Right cardiac atrium (tissue), 5 donors: ENCODE measurements around the gene SUGP2. TPM values are rescaled to one million over a fixed set of nuclear protein-coding genes. Genes with fewer than 3 reads are reported as not detected.
A peak's percentile ranks its signal among the peaks of the same experiment; 100 is the strongest.

ENCODE experiments used
- ATAC-seq, 2 donors: fragments of 200-7000 bp; cut with Tn5 transposase; one replicate each; pipeline versions ENCODE4 v1.8.0 to v1.9.1; 2020; ENCODE audit warnings: moderate library complexity in 2 of 2, mild to moderate bottlenecking in 1 of 2
- DNase-seq, 3 donors: peaks; one replicate each; pipeline ENCODE4 v3.0.0-alpha.2; 2020
- H3K27ac ChIP-seq: one replicate; pipeline ENCODE4 v1.5.1; 2013; ENCODE audit warnings: mild to moderate bottlenecking, low read length, control low read depth, moderate library complexity
- H3K27me3 ChIP-seq: one replicate; pipeline ENCODE4 v1.6.1; 2013; ENCODE audit not compliant: control insufficient read depth, insufficient read depth
- H3K4me1 ChIP-seq: one replicate; pipeline ENCODE4 v1.6.1; 2013; ENCODE audit warnings: low read length; ENCODE audit not compliant: control insufficient read depth, insufficient read depth
- H3K4me3 ChIP-seq: one replicate; pipeline ENCODE4 v1.5.1; 2013; ENCODE audit warnings: low read length, control low read depth
- H3K9me3 ChIP-seq: one replicate; pipeline ENCODE4 v1.6.1; 2013; ENCODE audit warnings: low read length; ENCODE audit not compliant: control insufficient read depth
- WGBS: extraction: QIAGEN DNeasy Blood & Tissue Kit; methylation state at CpG from one replicate; pipeline ENCODE4 v1.1.7; 2013; 5-methylcytosine and 5-hydroxymethylcytosine counted together
- intact Hi-C, 4 donors: fragments of 100-400 bp; cut with DNase I; formaldehyde crosslinking; loops; one replicate each; pipeline versions ENCODE4 v1.11.0 to v1.14.0; 2022 to 2023
- polyA plus RNA-seq: library from polyadenylated mRNA; stranded (reverse); fragments of 200-250 nt; gene quantifications from one replicate; pipeline ENCODE4 v1.2.3, GENCODE V29; 2013
- total RNA-seq, 4 donors: library from RNA; stranded (reverse); fragmentation: NEBNext Ultra II Directional; extraction: Animal tissue kit (Norgen Biotek cat#: 25700); gene quantifications; one replicate each; pipeline ENCODE4 v1.2.1, GENCODE V29; 2021
- donor health status: healthy with polysubstance abuse.
- donor health status: DM: no; HTN: yes; CAD: no.
- donor health status: DM: no; HTN: no; CAD: no.
- donor health status: DM: no; HTN: yes; CAD: no; lungs with severe emphysema.
- donor health status: DM: yes; HTN: yes; CAD: no.

Gene SUGP2
- total and polyA plus RNA-seq, 5 donors, result 48.3 to 77.7 (median 66.4) TPM

GRCh38 chr19:19051478-19052213 is 18.3 kb upstream of the SUGP2 start:
- Histone ChIP-seq H3K27ac (no peak overlapping the region), H3K4me1 (no peaks in the 10 kb centered on the region), H3K4me3 (no peak overlapping the region), H3K27me3 (no peaks in the 10 kb centered on the region), H3K9me3 (no peaks in the 10 kb centered on the region)
- 93% methylated on average over 20 of the region's 20 CpGs for WGBS
- DNase-seq (peak in 1 of 3 donors; percentile 45), ATAC-seq (no peak)
- intact Hi-C loops, result no loop called here

GRCh38 chr19:19050731-19051130 is 17.4 kb upstream of the SUGP2 start:
- Histone ChIP-seq H3K9me3 (no peaks in the 10 kb centered on the region), H3K4me3 (no peak overlapping the region), H3K4me1 (no peaks in the 10 kb centered on the region), H3K27me3 (no peaks in the 10 kb centered on the region), H3K27ac (no peak overlapping the region)
- DNase-seq, result no peak
- 90% methylated on average over 2 of the region's 2 CpGs for WGBS
- intact Hi-C loops, result no loop called here
- no peak for ATAC-seq

DNA sequence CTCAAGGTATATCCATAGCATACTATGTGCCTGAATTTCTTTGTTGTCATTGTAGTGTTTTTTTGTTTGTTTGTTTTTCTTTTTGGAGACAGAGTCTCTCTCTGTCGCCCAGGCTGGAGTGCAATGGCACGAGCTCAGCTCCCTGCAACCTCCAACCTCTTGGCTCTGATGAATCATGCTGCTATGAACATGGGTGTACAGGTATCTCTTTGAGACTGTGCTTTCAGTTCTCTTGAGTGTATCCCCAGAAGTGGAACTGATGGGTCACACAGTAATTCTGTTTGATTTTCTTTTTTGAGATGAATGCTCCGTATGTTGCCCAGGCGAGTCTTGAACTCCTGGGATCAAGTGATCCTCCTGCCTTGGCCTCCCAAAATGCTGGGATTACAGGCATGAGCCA is 16.8 kb upstream of the SUGP2 start:
- H3K9me3 ChIP-seq, result no peaks in the 10 kb centered on the region
- H3K4me1 ChIP-seq, result no peaks in the 10 kb centered on the region
- H3K27ac ChIP-seq, result no peak overlapping the region
- 95% methylated on average over 4 of the region's 4 CpGs for WGBS
- no peaks in the 10 kb centered on the region for H3K27me3 ChIP-seq
- no peak for ATAC-seq
- intact Hi-C loops, result no loop called here
- H3K4me3 ChIP-seq, result no peak overlapping the region
- DNase-seq, result no peak

DNA sequence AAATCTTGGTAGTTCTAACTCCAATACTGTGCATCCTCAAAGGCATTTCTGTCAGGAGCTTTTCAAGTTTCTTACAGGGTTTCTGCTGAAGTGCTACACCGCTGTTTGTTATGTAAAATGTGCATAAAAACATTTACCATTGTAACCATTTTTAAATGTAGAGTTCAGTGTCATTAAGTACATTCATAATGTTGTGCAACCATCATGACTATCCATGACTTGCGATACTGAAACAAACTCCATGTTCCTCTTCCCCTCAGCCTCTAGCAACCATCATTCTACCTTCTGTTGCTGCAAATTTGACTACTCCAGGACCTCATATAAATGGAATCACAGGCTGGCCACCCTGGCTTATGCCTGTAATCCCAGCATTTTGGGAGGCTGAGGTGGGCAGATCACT is 16.1 kb upstream of the SUGP2 start:
- intact Hi-C loops, result no loop called here
- DNase-seq (no peak), ATAC-seq (no peak)

GRCh38 chr19:19043881-19044280 is 10.6 kb upstream of the SUGP2 start:
- Histone ChIP-seq H3K4me3 (no peak overlapping the region), H3K27me3 (no peaks in the 10 kb centered on the region), H3K4me1 (no peaks in the 10 kb centered on the region), H3K27ac (no peak overlapping the region), H3K9me3 (no peaks in the 10 kb centered on the region)
- ATAC-seq (no peak), DNase-seq (peak in 1 of 3 donors; percentile 14)
- intact Hi-C loops, result no loop called here
- 92% methylated on average over 6 of the region's 6 CpGs for WGBS

More for the DNA sequence above, 16.1 kb upstream of the SUGP2 start:
- WGBS, result 96% methylated on average over 2 of the region's 2 CpGs
- Histone ChIP-seq H3K27me3 (no peaks in the 10 kb centered on the region), H3K27ac (no peak overlapping the region), H3K4me1 (no peaks in the 10 kb centered on the region), H3K4me3 (no peak overlapping the region), H3K9me3 (no peaks in the 10 kb centered on the region)

DNA sequence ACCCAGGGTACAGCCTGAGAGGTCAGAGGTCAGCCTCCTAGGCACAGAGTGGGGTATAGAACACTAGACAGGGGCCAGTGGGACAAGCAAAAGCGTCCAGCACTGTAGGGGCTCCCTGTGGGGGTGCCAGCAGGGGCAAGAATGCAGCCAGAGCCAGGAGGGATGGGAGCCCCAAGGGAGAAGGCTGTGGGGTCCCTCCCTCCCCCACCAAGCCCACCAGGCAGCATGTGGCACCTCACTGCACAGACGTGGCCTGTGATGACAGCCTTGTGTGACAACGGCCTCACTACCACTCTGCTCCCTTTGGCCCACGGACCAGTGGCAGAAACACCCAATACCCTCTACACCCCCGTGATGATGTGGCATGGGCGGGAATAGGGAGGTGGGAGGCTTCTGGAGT is 10.2 kb upstream of the SUGP2 start:
- ATAC-seq, result no peak
- Histone ChIP-seq H3K9me3 (no peaks in the 10 kb centered on the region), H3K27ac (no peak overlapping the region), H3K4me1 (no peaks in the 10 kb centered on the region), H3K27me3 (no peaks in the 10 kb centered on the region), H3K4me3 (no peak overlapping the region)
- intact Hi-C loops, result no loop called here
- DNase-seq, result peak in 1 of 3 donors; percentile 30
- WGBS, result 88% methylated on average over 6 of the region's 6 CpGs

DNA sequence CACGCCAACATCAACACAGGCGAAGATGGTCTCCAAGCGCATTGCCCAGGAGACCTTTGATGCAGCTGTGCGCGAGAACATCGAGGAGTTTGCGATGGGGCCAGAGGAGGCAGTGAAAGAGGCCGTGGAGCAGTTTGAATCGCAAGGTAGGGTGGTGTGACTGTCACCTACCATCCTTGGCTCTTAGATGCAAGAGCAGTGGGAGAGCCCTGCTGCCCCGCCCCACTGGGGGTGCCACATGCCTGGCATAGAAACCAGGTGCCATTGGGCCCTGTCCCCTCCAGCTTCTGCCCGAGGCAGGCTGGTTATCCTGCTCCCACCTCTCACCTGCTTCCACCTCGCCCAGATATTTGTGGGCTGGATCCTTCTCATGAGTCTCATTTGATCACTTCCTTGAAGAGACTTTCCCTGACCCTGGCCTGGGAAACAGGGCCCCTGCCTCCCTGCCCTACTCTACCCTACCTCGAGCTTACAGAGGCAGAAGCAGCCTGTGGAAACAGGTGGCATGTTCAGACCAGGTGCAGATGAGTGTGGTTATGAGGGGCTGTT is 9.5 kb upstream of the SUGP2 start:
- no peak for ATAC-seq
- Histone ChIP-seq H3K4me1 (no peaks in the 10 kb centered on the region), H3K4me3 (no peak overlapping the region), H3K27me3 (no peaks in the 10 kb centered on the region), H3K27ac (no peak overlapping the region), H3K9me3 (no peaks in the 10 kb centered on the region)
- 96% methylated on average over 13 of the region's 13 CpGs for WGBS
- intact Hi-C loops, result no loop called here
- DNase-seq, result peak in 1 of 3 donors; percentile 28

- ATAC-seq, result peak; percentile 55 to 66
- DNase-seq, result peak; percentile 79 to 82 (median 81)
- H3K27ac ChIP-seq, result peak overlapping the region; percentile 13
Observed at GRCh38 chr19:19040417-19040816, 7.1 kb upstream of the SUGP2 start.

GRCh38 chr19:19039901-19040300 is 6.6 kb upstream of the SUGP2 start:
- Histone ChIP-seq H3K9me3 (no peaks in the 10 kb centered on the region), H3K27ac (peak overlapping the region; percentile 13), H3K4me1 (no peaks in the 10 kb centered on the region), H3K27me3 (no peaks in the 10 kb centered on the region), H3K4me3 (no peak overlapping the region)
- no peak for ATAC-seq
- intact Hi-C loops, result no loop called here
- 76% methylated on average over 4 of the region's 4 CpGs for WGBS
- DNase-seq, result no peak

More at GRCh38 chr19:19040417-19040816, 7.1 kb upstream of the SUGP2 start:
- WGBS, result 59% methylated on average over 7 of the region's 7 CpGs
- intact Hi-C loops, result no loop called here
- H3K9me3 ChIP-seq, result no peaks in the 10 kb centered on the region
- no peaks in the 10 kb centered on the region for H3K4me1 ChIP-seq
- no peaks in the 10 kb centered on the region for H3K27me3 ChIP-seq
- H3K4me3 ChIP-seq, result no peak overlapping the region

DNA sequence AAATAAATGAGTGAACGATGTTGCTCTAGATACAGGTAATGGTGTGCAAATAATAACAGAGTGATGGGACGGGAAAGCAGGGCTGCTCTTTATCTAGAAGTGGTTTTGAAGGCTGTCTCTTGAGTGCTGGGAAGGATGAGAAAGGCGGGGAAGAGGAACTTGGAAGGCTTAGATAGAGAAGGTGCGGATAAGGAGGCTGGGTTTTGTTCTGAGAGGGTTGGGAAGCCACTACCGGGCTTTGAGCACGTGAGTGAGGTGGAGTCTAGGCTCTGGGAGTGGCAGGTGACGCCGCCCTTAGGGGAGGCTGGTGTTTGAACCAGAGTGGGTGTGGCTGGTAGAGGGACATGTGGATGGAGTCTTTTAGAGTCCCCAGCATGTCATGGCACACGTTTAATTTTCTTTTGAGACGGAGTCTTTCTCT is 897 bp upstream of the SUGP2 start:
- Histone ChIP-seq H3K4me3 (peak overlapping the region; percentile 94), H3K4me1 (peaks cover 8% of the 10 kb centered on the region), H3K27me3 (no peaks in the 10 kb centered on the region), H3K9me3 (no peaks in the 10 kb centered on the region), H3K27ac (no peak overlapping the region)
- DNase-seq (peak in 2 of 3 donors; percentile 60 to 69), ATAC-seq (peak; percentile 32 to 56)
- intact Hi-C loops, result no loop called here
- WGBS, result 7% methylated on average over 10 of the region's 10 CpGs

- DNase-seq (no peak), ATAC-seq (no peak)
- Histone ChIP-seq H3K4me1 (peaks cover 8% of the 10 kb centered on the region), H3K27me3 (no peaks in the 10 kb centered on the region), H3K9me3 (no peaks in the 10 kb centered on the region), H3K4me3 (peak overlapping the region; percentile 94), H3K27ac (peak overlapping the region; percentile 96)
- WGBS, result 0% methylated on average over 32 of the region's 32 CpGs
- intact Hi-C loops, result no loop called here
Observed at GRCh38 chr19:19033176-19033425, 216 bp downstream of the SUGP2 start.
